GM13976 (cell line): ENCODE data around the gene GPR149.
"Not testable (repeated sequence)": the region's sequence is repeated elsewhere in the genome, so short reads cannot be mapped to it uniquely, and the experiment has no call there.

Experiments used
- DNase-seq: peaks from one replicate; pipeline ENCODE4 v3.0.0; 2012; ENCODE audit warnings: low spot score
- in situ Hi-C: fragments of 300-500 bp; cut with MboI; formaldehyde crosslinking; loops from one replicate; pipeline ENCODE4 v1.12.0; 2022; ENCODE audit warnings: low sequenced_read_pairs, mixed read lengths, inconsistent platforms; ENCODE audit not compliant: unreplicated experiment
- TF ChIP-seq, protein P1 (sequence below): IDR thresholded peaks from 2 replicates; pipeline ENCODE4 v1.5.1; 2012; ENCODE audit warnings: borderline replicate concordance, mild to moderate bottlenecking; ENCODE audit not compliant: insufficient read depth; ENCODE audit errors: extremely low read depth, missing control alignments, control extremely low read depth

GPR149 gene, protein sequence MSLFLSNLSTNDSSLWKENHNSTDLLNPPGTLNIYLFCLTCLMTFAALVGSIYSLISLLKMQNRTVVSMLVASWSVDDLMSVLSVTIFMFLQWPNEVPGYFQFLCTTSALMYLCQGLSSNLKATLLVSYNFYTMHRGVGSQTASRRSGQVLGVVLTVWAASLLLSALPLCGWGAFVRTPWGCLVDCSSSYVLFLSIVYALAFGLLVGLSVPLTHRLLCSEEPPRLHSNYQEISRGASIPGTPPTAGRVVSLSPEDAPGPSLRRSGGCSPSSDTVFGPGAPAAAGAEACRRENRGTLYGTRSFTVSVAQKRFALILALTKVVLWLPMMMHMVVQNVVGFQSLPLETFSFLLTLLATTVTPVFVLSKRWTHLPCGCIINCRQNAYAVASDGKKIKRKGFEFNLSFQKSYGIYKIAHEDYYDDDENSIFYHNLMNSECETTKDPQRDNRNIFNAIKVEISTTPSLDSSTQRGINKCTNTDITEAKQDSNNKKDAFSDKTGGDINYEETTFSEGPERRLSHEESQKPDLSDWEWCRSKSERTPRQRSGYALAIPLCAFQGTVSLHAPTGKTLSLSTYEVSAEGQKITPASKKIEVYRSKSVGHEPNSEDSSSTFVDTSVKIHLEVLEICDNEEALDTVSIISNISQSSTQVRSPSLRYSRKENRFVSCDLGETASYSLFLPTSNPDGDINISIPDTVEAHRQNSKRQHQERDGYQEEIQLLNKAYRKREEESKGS

DNA sequence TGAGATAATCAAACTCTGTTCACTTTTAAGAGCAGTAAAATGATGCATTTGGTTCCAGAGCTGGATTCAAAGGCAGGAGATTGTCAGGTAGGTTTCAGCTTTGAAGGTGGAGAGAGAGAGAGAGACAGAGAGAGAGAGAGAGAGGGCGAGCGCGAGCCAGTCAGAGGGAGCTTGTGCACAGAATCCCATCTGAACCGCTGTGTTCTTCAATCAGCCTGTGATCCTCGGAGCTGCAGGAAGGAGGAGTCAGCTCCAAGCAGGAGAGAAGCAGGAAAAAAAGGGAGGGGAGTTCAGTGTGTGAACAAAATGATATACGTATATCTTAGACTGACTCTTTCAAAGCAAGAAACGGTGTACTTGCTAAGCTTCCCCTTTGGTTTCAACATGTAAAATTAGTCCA is at the start of gene GPR149:
Gene GPR149, minus strand, starts transcription at position 177 of the 400 bp plus-strand sequence. CDS start 575 bp downstream, outside the sequence.
- no peak for DNase-seq
- in situ Hi-C loops = no loop called here
- TF ChIP-seq, protein P1, sequence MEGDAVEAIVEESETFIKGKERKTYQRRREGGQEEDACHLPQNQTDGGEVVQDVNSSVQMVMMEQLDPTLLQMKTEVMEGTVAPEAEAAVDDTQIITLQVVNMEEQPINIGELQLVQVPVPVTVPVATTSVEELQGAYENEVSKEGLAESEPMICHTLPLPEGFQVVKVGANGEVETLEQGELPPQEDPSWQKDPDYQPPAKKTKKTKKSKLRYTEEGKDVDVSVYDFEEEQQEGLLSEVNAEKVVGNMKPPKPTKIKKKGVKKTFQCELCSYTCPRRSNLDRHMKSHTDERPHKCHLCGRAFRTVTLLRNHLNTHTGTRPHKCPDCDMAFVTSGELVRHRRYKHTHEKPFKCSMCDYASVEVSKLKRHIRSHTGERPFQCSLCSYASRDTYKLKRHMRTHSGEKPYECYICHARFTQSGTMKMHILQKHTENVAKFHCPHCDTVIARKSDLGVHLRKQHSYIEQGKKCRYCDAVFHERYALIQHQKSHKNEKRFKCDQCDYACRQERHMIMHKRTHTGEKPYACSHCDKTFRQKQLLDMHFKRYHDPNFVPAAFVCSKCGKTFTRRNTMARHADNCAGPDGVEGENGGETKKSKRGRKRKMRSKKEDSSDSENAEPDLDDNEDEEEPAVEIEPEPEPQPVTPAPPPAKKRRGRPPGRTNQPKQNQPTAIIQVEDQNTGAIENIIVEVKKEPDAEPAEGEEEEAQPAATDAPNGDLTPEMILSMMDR = no peak

DNA sequence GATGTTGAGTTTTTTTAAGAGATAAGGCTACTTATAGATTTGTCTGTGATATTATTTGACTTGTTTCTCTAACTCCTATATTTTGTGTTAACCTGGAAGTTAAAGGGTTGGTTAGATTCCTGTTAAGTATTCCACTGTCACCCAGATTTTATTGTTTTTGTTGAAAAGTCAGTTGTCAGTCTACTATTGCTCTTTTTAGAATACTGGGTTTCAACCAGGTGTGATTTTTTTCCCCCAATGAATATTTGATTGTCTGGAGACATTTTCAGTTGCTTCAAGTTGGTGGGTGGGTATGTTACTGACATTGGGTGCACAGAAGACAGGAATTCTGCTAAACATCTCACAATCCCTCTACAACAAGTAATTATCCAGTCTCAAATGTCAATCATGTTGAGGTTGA is 43.8 kb upstream of the GPR149 start:
- TF ChIP-seq, protein P1 = no peak
- in situ Hi-C loops = no loop called here

DNA sequence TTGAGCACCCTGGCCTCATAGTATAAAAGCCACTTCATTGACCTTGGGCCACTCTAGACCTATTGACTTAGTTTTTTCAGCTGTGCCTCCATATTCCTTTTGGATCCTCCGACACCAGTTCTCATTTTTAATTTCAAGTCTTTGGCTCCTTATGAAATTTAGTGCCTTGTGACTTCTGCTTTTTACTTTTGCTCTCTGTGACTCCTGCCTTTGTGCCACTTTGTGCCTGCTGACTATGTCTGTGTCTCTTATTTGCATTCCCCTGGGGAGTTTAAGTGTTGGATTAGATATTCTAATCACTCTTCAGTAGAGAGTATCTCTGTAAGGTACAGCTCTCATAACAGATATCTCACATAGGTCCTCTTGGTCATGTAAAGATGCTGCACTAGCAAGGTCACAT is 39.6 kb upstream of the GPR149 start:
- DNase-seq = no peak
- in situ Hi-C loops = no loop called here
- TF ChIP-seq, protein P1 = no peak

More for the DNA sequence above, 43.8 kb upstream of the GPR149 start:
- DNase-seq = no peak

DNA sequence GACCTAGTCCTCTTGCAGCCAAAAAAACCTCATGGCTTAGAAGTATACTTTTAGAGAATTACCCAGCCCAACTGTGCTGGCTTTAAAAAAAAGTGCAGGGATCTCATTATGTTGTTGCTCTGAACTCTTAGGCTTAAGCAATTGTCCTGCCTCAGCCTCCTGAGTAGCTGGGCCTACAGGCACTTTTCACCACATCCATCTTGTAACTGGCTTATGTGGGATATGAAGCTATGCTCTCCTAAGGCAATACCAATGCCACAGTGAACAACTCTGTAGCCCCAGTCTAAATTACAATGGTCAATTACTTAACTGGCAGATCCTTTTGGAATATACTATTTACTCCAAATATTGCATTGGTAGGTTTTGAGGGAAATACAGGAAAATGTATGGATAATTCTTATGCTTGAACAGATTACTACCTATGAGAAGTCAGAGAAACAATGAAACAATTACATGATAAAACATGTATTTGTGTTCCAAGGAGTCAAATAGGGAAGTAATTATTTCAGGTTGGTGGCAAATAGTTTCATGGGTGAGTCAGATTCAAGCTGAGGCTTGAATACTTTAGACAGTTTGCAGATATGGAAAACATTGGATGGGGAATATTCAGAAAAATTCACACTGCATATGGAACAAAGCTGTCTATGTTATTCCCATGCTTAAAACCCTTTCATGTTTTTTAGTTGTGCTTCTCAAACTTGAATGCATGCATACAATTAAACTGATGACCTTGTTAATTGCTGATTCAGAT is 34.6 kb upstream of the GPR149 start:
- TF ChIP-seq, protein P1 = no peak
- in situ Hi-C loops = no loop called here
- DNase-seq = no peak

DNA sequence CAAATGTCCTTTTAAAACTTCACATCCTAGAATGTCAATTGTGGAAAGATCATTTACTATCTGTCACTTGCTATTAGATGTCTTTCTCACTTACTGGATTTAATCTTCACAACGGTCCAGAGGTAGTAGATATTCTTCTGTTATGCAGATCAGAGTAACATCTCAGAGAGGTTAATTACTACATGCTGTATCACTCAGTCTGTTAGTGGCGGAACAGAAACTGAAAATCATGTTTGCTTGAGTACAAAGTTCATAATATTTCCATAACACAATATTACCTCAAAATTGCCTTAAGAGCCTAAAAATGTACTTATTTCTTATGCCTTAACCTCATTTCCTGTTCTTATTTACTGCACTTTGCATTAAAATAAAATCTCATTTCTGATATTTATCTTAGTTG is 28.6 kb upstream of the GPR149 start:
- in situ Hi-C loops = no loop called here
- TF ChIP-seq, protein P1 = no peak
- DNase-seq = no peak

DNA sequence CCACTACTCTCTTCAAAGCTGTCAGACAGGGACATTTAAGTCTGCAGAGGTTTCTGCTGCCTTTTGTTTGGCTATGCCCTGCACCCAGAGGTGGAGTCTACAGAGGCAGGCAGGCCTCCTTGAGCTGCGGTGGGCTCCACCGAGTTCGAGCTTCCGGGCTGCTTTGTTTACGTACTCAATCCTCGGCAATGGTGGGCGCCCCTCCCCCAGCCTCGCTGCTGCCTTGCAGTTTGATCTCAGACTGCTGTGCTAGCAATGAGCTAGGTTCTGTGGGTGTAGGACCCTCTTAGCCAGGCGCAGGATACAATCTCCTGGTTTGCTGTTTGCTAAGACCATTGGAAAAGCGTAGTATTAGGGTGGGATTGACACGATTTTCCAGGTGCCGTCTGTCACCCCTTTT is 9.1 kb upstream of the GPR149 start:
- in situ Hi-C loops, DNase-seq: not testable (repeated sequence)
